Fibroblast of pulmonary artery (primary cell): ENCODE measurements around the gene MOG.

Experiments used
- DNase-seq: peaks from one replicate; pipeline ENCODE4 v3.0.0-alpha.2; 2010; ENCODE audit warnings: low read depth
- H3K4me3 ChIP-seq: replicated peaks from 2 replicates; pipeline ENCODE4 v1.5.1; 2011; ENCODE audit warnings: low read depth, mild to moderate bottlenecking, control low read depth, low read length, moderate library complexity
- TF ChIP-seq, protein P1 (sequence below): IDR thresholded peaks from 2 replicates; pipeline ENCODE4 v1.5.1; 2011; ENCODE audit warnings: mild to moderate bottlenecking, control low read depth, low read length, inconsistent platforms; ENCODE audit errors: missing control alignments

MOG gene

DNA sequence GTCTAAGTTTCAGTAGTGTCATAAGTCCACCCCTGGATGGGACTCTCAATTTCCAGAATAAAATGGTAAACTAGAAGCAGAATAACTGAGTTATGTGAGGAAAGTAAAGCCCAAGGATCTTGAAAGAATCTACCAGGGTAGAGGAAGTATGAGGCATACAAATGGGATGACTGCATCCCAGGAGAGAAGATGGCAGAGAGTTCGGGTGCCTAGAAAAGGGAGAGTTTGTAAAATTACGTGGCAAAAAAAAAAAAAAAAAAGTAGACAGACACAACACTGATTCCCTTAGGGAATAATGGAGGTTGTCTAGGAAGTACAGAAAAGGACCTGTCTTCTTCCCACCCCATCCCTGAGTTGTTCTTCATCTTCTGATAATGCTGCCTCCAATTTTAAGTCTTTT is 27.3 kb upstream of the MOG start:
- H3K4me3 ChIP-seq, result no peak overlapping the region
- no peak for DNase-seq
- TF ChIP-seq, protein P1, sequence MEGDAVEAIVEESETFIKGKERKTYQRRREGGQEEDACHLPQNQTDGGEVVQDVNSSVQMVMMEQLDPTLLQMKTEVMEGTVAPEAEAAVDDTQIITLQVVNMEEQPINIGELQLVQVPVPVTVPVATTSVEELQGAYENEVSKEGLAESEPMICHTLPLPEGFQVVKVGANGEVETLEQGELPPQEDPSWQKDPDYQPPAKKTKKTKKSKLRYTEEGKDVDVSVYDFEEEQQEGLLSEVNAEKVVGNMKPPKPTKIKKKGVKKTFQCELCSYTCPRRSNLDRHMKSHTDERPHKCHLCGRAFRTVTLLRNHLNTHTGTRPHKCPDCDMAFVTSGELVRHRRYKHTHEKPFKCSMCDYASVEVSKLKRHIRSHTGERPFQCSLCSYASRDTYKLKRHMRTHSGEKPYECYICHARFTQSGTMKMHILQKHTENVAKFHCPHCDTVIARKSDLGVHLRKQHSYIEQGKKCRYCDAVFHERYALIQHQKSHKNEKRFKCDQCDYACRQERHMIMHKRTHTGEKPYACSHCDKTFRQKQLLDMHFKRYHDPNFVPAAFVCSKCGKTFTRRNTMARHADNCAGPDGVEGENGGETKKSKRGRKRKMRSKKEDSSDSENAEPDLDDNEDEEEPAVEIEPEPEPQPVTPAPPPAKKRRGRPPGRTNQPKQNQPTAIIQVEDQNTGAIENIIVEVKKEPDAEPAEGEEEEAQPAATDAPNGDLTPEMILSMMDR, result no peak

DNA sequence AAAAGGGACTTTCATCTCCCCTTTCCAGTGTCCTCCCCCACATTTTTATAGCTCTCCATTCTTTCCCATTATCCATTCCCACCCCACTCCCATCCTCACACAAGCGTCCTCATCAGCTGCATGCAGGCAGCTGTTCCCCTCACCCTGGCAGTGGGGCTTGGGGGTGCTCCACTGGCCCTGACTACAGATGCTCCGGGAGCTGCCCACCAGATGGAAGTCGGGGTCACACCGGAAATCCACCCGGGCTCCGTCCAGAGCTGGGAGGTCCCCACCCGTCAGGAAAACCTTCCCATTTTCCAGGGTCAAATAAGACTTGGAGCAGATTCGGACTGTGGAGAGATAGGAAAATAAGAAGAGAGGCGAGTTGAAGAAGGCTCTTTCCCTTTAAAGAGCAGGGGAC is 26.6 kb upstream of the MOG start:
- no peak overlapping the region for H3K4me3 ChIP-seq
- DNase-seq, result no peak
- TF ChIP-seq, protein P1, result no peak

DNA sequence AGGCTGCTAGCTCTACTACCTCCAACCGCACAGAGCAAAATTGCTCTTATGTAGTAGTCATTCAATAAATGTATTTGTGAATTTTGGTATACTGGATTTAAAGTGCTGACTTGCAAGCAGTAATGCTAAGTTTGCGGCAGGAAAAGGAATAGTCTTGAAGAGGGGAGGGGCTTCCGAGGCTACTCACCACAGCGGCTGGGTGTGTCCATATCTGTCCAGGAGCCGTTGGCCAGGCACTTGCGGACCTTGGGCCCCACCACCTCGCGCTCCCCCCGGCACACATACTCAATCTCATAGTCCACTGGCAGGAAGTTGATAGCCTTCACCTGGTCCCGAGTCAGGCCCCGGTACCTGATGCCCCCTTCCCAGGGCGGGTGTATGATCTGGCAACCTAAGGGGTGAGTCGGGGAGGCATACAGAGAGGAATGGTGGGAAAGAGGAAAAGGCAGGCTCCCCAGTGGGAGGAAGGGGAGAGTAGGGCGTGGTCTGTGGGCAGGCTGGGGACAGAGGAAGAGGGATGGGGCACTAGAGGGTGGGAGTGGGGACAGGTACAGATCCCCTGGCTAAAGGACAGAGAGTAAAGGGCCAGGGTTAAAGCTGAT is 25.6 kb upstream of the MOG start:
- no peak for DNase-seq
- TF ChIP-seq, protein P1, result no peak
- peak overlapping the region; percentile 67 for H3K4me3 ChIP-seq

DNA sequence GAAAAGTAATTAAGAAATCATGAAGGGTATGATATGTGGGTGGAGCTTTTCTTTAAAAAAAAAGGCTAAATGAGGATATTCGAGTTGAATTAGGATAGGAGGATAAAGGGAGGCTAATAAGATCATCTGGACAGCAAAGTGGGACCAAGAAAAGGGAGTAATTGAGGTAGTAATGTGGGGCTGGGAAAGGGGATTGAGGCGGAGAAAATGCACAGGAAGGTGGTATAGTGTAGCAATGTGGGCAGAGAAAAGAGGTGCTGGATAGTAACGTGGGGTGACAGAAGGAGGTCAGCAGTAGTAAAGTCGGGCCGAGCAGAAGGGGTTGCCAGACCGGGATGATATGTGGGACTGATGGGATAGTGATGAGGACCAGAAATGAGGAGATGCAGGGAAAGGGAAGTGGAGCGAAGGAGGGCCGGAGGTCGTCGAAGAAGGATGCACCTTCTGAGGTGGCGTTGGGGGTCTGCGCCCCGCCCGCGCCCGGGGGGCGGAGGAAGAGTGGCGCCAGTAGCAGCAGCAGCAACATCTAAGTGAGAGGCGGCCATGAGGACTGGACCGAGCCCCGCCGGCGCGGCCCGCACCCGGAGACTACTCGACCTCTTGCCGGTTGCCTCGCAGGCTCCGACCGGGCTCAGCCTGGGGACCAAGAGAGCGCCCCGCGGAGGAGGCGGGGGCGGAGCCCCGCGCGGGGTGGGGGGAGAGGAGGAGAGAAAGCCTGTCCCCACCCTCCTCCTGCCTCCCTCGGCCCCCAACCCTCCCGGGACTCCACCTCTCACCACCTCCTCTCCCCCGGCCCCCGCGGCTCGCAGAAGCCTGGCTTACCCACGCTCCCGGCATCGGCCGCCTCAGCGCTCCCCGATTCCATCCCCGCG is 24.8 kb upstream of the MOG start:
- TF ChIP-seq, protein P1, result no peak
- H3K4me3 ChIP-seq, result peak overlapping the region; percentile 67
- peak; percentile 68 for DNase-seq

DNA sequence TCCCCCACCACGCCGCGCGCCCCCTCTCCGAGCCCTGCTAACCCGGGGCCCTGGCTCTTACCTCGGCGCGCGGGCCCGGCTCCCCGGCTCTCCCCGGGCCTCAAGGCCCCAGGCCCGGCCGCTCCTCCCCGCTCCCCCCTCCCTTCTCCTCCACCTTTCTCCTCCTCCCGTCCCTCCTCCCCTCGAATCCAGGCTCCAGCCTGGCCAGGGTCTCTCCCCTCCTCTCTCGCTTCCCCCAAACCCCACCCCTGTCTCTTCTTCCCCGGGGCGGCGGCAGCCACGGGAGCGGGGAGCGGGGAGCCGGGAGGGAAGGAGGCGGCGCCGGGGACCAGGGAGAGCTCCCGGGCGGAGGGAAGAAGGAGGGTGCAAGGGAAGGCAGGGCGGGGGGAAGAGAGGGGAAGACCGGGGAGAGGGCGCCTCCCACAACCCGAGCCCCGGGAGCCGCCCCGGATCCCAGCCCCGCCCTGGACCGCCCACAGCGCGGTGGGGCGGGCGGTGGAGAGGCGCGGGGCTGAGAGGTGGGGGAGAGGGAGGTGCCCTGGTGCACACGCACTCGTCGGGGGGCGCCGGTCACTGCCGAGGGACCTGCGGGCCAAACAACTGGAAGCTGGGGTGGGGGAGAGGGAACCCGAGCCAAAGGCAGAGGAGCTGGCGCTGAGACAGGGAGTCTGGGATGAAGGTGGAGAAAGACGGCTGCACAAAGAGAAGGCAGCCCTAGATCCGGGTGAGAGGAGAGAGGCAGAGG is 23.9 kb upstream of the MOG start, which contains the start of gene GABBR1:
GABBR1 (minus strand) TSS at position 395 of the 745 bp plus-strand sequence. CDS start 798 bp downstream, outside the sequence.
- DNase-seq, result peak; percentile 85
- peak within 1 kb of the TSS; percentile 67 for H3K4me3 ChIP-seq
- TF ChIP-seq, protein P1, result no peak

DNA sequence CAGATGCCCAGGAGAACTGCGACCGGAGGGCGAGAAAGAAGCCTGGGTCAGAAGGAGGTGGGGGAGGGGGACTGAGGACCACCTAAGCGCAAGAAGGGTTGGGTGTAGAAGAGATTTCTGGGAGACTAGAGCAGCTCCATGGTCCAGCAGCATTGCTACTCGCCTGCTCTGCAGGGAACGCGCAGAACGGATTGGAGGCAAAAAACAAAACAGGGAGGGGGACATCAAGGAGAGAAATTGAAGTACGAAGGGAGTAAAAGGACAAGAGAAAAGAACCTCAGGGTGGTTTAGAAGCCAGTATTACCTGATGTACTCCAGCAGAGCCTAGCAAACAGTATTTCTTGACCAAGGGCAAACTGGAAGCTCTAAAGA is 23.4 kb upstream of the MOG start:
- no peak for DNase-seq
- TF ChIP-seq, protein P1, result no peak

More for the DNA sequence above, 23.4 kb upstream of the MOG start:
- H3K4me3 ChIP-seq, result peak overlapping the region; percentile 67
